Liver (tissue), 9 donors: ENCODE data around the gene AFTPH. TPM values are rescaled to one million over a fixed set of nuclear protein-coding genes. Genes with fewer than 3 reads are reported as not detected.

Source experiments
- DNase-seq: peaks from one replicate; pipeline ENCODE4 v3.0.0-alpha.2; 2017; ENCODE audit warnings: low spot score
- H3K27ac ChIP-seq, 2 donors: one replicate each; pipeline ENCODE4 v1.7.0; 2013; ENCODE audit warnings: inconsistent platforms in 2 of 2, low read length in 2 of 2, control low read depth in 1 of 2, low read depth in 1 of 2, mild to moderate bottlenecking in 1 of 2
- H3K27me3 ChIP-seq, 4 donors: one replicate each; pipeline versions ENCODE4 v1.6.1 to v1.7.0; 2013; ENCODE audit warnings: low read length in 3 of 4, inconsistent platforms in 1 of 4, mild to moderate bottlenecking in 1 of 4, moderate library complexity in 1 of 4; ENCODE audit not compliant: control insufficient read depth in 4 of 4, insufficient read depth in 4 of 4
- H3K36me3 ChIP-seq, 4 donors: one replicate each; pipeline versions ENCODE4 v1.6.1 to v1.7.0; 2013; ENCODE audit warnings: low read length in 3 of 4, mild to moderate bottlenecking in 3 of 4, low read depth in 1 of 4, moderate library complexity in 1 of 4; ENCODE audit not compliant: control insufficient read depth in 4 of 4, insufficient read depth in 3 of 4
- H3K4me1 ChIP-seq, 4 donors: one replicate each; pipeline versions ENCODE4 v1.6.1 to v1.7.0; 2013; ENCODE audit warnings: low read length in 3 of 4, mild to moderate bottlenecking in 3 of 4, moderate library complexity in 1 of 4; ENCODE audit not compliant: control insufficient read depth in 4 of 4, insufficient read depth in 4 of 4
- H3K4me3 ChIP-seq, 3 donors: one replicate each; pipeline versions ENCODE4 v1.6.1 to v1.7.0; 2013; ENCODE audit warnings: low read length in 3 of 3, control low read depth in 1 of 3, low read depth in 1 of 3, mild to moderate bottlenecking in 1 of 3
- H3K9ac ChIP-seq, 2 donors: one replicate each; pipeline ENCODE4 v1.7.0; 2013; ENCODE audit warnings: low read length in 2 of 2, mild to moderate bottlenecking in 2 of 2, moderate library complexity in 2 of 2, control low read depth in 1 of 2, low read depth in 1 of 2
- H3K9me3 ChIP-seq, 4 donors: one replicate each; pipeline versions ENCODE4 v1.6.1 to v1.7.0; 2013; ENCODE audit warnings: low read length in 3 of 4; ENCODE audit not compliant: control insufficient read depth in 4 of 4
- EGR1 ChIP-seq, 2 donors: IDR thresholded peaks; 2 replicates each; pipeline ENCODE4 v1.6.1; 2016 to 2018; ENCODE audit warnings: antibody characterized with exemption in 2 of 2, low read depth in 2 of 2
- FOXA2 ChIP-seq: IDR thresholded peaks from 2 replicates; pipeline ENCODE4 v1.6.1; 2016; ENCODE audit warnings: antibody characterized with exemption
- HNF4A ChIP-seq, 2 donors: conservative IDR thresholded peaks; 2 replicates each; pipeline ENCODE4 v1.6.1; 2016; ENCODE audit warnings: antibody characterized with exemption in 2 of 2, mild to moderate bottlenecking in 2 of 2
- HNF4G ChIP-seq: IDR thresholded peaks from 2 replicates; pipeline ENCODE4 v1.6.1; 2016; ENCODE audit warnings: antibody characterized with exemption
- RAD21 ChIP-seq, 2 donors: IDR thresholded peaks; 2 replicates each; pipeline ENCODE4 v1.6.1; 2016; ENCODE audit warnings: antibody characterized with exemption in 2 of 2, mild to moderate bottlenecking in 2 of 2
- RXRA ChIP-seq, 2 donors: IDR thresholded peaks; 2 replicates each; pipeline ENCODE4 v1.6.1; 2017 to 2018; ENCODE audit warnings: antibody characterized with exemption in 2 of 2, mild to moderate bottlenecking in 1 of 2
- SP1 ChIP-seq: IDR thresholded peaks from 2 replicates; pipeline ENCODE4 v1.6.1; 2018; ENCODE audit warnings: antibody characterized with exemption, mild to moderate bottlenecking
- TAF1 ChIP-seq: conservative IDR thresholded peaks from 2 replicates; pipeline ENCODE4 v1.6.1; 2016; ENCODE audit warnings: antibody characterized with exemption, mild to moderate bottlenecking
- YY1 ChIP-seq: IDR thresholded peaks from 2 replicates; pipeline ENCODE4 v1.6.1; 2016; ENCODE audit warnings: antibody characterized with exemption, mild to moderate bottlenecking
- whole genome bisulfite sequencing: extraction: QIAGEN DNeasy Blood & Tissue Kit; methylation state at CpG from one replicate; pipeline ENCODE4 v1.1.7; 2013; 5-methylcytosine and 5-hydroxymethylcytosine counted together
- polyA plus RNA-seq, 2 donors: library from polyadenylated mRNA; stranded (reverse) in 1 of 2; unstranded in 1 of 2; fragments of 200-250 nt in 1 of 2; fragments of >200 nt in 1 of 2; fragmentation: Nextera tagmentation in 1 of 2; extraction: Ambion mirVana in 1 of 2; gene quantifications; one replicate each; pipeline versions ENCODE4 v1.2.1 to v1.2.3, GENCODE V29; 2013 to 2015
- total RNA-seq, 2 donors: library from RNA; depleted of rRNA; stranded (reverse); fragments of >200 nt; gene quantifications; one replicate each; pipeline ENCODE4 v1.2.3, GENCODE V29; 2014
- TF ChIP-seq, protein P1 (sequence below): IDR thresholded peaks from 2 replicates; pipeline ENCODE4 v1.6.1; 2016; ENCODE audit warnings: antibody characterized with exemption
- TF ChIP-seq, protein P2 (sequence below): fragments of 150-350 bp; IDR thresholded peaks from 2 replicates; pipeline ENCODE4 v1.5.1; 2017; ENCODE audit warnings: improper control_type of control experiment, low read depth, low read length; ENCODE audit not compliant: missing input control
- TF ChIP-seq, protein P3 (sequence below): IDR thresholded peaks from 2 replicates; pipeline ENCODE4 v1.6.1; 2016; ENCODE audit warnings: antibody characterized with exemption
- TF ChIP-seq, protein P4 (sequence below): IDR thresholded peaks from 2 replicates; pipeline ENCODE4 v1.6.1; 2016; ENCODE audit warnings: antibody characterized with exemption
- TF ChIP-seq, protein P5 (sequence below): IDR thresholded peaks from 2 replicates; pipeline ENCODE4 v1.6.1; 2016; ENCODE audit warnings: antibody characterized with exemption, mild to moderate bottlenecking
- donor health status: healthy.
- donor health status: healthy.
- donor health status: healthy.
- donor health status: healthy.
- donor health status: healthy.

Gene AFTPH
- total and polyA plus RNA-seq, 4 donors, result 10.5 to 27.9 (median 20.6) TPM

DNA sequence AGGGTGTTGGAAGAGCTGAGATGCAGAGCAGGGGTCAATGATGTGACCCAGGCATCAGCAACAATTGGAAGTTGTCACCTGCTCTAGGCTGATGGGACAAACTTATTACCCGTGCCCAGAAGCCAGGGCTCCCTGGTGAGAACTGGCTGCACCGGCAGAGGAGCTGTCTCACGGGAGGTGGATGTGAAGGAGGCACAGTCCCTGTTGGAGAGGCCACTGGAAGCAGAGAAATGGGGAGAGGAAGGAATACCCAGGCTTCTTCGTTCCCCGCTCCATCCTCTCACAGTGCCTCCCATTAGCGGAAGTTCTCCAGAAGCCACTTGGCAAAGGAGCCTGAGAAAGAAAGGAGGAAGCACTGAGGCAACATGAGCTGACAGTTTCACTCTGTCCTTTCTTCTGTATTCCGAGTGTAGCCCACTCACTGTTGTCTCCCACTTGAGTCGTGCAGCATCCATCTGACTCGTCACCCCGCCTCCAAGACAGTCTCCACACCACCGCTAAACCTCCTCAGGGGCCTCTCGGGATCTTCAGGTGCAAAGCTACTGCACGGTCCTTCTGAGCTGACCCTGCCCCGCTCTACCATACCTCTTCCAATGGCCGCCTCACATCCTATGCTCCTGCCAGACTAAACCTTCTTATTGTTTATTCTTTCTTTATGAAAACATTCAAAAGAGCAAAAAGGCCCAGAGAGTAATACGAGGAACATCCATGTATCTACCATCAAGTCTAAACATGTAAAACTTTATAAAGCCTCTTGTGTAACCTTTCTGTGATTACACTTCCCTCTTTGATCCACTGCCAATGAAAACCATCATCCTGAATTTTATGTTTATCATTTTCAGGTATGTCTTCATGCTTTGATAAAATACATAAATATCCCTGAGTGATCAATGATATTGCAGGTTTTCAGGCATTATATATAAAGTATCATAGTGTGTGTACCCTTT lies 19.1 kb upstream of the AFTPH start:
- TF ChIP-seq, protein P1, sequence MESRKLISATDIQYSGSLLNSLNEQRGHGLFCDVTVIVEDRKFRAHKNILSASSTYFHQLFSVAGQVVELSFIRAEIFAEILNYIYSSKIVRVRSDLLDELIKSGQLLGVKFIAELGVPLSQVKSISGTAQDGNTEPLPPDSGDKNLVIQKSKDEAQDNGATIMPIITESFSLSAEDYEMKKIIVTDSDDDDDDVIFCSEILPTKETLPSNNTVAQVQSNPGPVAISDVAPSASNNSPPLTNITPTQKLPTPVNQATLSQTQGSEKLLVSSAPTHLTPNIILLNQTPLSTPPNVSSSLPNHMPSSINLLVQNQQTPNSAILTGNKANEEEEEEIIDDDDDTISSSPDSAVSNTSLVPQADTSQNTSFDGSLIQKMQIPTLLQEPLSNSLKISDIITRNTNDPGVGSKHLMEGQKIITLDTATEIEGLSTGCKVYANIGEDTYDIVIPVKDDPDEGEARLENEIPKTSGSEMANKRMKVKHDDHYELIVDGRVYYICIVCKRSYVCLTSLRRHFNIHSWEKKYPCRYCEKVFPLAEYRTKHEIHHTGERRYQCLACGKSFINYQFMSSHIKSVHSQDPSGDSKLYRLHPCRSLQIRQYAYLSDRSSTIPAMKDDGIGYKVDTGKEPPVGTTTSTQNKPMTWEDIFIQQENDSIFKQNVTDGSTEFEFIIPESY, result no peak
- TF ChIP-seq HNF4G (no peak), TAF1 (no peak), FOXA2 (no peak), RXRA (IDR thresholded peaks at IDR 0.05) (no peak), YY1 (no peak), EGR1 (IDR thresholded peaks at IDR 0.05; ENCODE audit: low read depth in 2 of 2) (no peak), HNF4A (conservative IDR thresholded peaks at IDR 0.05) (no peak), RAD21 (IDR thresholded peaks at IDR 0.05) (no peak)
- TF ChIP-seq, protein P2, sequence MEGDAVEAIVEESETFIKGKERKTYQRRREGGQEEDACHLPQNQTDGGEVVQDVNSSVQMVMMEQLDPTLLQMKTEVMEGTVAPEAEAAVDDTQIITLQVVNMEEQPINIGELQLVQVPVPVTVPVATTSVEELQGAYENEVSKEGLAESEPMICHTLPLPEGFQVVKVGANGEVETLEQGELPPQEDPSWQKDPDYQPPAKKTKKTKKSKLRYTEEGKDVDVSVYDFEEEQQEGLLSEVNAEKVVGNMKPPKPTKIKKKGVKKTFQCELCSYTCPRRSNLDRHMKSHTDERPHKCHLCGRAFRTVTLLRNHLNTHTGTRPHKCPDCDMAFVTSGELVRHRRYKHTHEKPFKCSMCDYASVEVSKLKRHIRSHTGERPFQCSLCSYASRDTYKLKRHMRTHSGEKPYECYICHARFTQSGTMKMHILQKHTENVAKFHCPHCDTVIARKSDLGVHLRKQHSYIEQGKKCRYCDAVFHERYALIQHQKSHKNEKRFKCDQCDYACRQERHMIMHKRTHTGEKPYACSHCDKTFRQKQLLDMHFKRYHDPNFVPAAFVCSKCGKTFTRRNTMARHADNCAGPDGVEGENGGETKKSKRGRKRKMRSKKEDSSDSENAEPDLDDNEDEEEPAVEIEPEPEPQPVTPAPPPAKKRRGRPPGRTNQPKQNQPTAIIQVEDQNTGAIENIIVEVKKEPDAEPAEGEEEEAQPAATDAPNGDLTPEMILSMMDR, result no peak
- TF ChIP-seq, protein P3, sequence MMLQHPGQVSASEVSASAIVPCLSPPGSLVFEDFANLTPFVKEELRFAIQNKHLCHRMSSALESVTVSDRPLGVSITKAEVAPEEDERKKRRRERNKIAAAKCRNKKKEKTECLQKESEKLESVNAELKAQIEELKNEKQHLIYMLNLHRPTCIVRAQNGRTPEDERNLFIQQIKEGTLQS, result no peak
- TF ChIP-seq, protein P4, sequence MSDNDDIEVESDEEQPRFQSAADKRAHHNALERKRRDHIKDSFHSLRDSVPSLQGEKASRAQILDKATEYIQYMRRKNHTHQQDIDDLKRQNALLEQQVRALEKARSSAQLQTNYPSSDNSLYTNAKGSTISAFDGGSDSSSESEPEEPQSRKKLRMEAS, result no peak
- no peak for DNase-seq
- no peaks in the 10 kb centered on the region for H3K36me3 ChIP-seq
- H3K4me1 ChIP-seq, result no peaks in the 10 kb centered on the region
- H3K27me3 ChIP-seq, result no peaks in the 10 kb centered on the region
- no peak overlapping the region for H3K27ac ChIP-seq
- no peak overlapping the region for H3K9ac ChIP-seq
- no peaks in the 10 kb centered on the region for H3K9me3 ChIP-seq
- no peak overlapping the region for H3K4me3 ChIP-seq
- WGBS, result 86% methylated on average over 16 of the region's 16 CpGs

DNA sequence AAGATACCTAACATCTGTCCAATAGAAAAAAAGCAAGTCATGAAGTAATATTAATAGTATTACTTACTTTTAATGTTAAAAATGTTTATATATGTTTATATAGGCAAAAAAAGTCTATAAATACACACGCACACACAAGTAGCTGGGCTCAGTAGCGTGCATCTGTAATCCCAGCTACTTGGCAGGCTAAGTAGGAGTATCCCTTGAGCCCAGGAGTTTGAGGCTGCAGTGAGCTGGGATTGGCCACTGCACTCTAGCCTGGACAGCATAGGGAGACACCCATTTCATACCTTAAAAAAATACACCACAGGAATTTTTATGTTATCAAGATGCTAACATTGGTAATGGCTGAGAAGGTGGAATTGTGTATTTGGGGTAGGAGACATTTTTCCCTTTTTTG lies 17.4 kb upstream of the AFTPH start:
- WGBS, result 95% methylated on average over 2 of the region's 2 CpGs
- Histone ChIP-seq H3K9ac (no peak overlapping the region), H3K27me3 (no peaks in the 10 kb centered on the region)

More for the DNA sequence above, 17.4 kb upstream of the AFTPH start:
- Histone ChIP-seq H3K4me3 (no peak overlapping the region), H3K36me3 (no peaks in the 10 kb centered on the region), H3K4me1 (no peaks in the 10 kb centered on the region), H3K9me3 (no peaks in the 10 kb centered on the region), H3K27ac (no peak overlapping the region)
- TF ChIP-seq HNF4A (conservative IDR thresholded peaks at IDR 0.05) (no peak), SP1 (no peak), TAF1 (no peak), RAD21 (IDR thresholded peaks at IDR 0.05) (no peak)
- TF ChIP-seq, protein P2, result no peak
- TF ChIP-seq, protein P4, result no peak
- TF ChIP-seq, protein P5, sequence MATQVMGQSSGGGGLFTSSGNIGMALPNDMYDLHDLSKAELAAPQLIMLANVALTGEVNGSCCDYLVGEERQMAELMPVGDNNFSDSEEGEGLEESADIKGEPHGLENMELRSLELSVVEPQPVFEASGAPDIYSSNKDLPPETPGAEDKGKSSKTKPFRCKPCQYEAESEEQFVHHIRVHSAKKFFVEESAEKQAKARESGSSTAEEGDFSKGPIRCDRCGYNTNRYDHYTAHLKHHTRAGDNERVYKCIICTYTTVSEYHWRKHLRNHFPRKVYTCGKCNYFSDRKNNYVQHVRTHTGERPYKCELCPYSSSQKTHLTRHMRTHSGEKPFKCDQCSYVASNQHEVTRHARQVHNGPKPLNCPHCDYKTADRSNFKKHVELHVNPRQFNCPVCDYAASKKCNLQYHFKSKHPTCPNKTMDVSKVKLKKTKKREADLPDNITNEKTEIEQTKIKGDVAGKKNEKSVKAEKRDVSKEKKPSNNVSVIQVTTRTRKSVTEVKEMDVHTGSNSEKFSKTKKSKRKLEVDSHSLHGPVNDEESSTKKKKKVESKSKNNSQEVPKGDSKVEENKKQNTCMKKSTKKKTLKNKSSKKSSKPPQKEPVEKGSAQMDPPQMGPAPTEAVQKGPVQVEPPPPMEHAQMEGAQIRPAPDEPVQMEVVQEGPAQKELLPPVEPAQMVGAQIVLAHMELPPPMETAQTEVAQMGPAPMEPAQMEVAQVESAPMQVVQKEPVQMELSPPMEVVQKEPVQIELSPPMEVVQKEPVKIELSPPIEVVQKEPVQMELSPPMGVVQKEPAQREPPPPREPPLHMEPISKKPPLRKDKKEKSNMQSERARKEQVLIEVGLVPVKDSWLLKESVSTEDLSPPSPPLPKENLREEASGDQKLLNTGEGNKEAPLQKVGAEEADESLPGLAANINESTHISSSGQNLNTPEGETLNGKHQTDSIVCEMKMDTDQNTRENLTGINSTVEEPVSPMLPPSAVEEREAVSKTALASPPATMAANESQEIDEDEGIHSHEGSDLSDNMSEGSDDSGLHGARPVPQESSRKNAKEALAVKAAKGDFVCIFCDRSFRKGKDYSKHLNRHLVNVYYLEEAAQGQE, result no peak
- DNase-seq, result no peak
